ENCODE measurements around the gene VTA1. TPM values are rescaled to one million over a fixed set of nuclear protein-coding genes. Genes with fewer than 3 reads are reported as not detected.
"Not testable (repeated sequence)": the region's sequence is repeated elsewhere in the genome, so short reads cannot be mapped to it uniquely, and the experiment has no call there.

The VTA1 gene
- total RNA-seq, 4 donors from 2014 or later, result 74.4 to 89.3 (median 77.3) TPM

GRCh38 chr6:142184307-142184706 lies 37.2 kb downstream of the VTA1 start:
- H3K27ac ChIP-seq, result no peak overlapping the region
- H3K4me1 ChIP-seq, result peaks cover 3 to 4% of the 10 kb centered on the region in 2 donors
- no peak overlapping the region for H3K4me3 ChIP-seq
- in situ Hi-C loops (cut with MboI; ENCODE audit: low sequenced_read_pairs in 4 of 4), result no loop called here
- TF ChIP-seq POLR2A (IDR thresholded peaks at IDR 0.05) (no peak), CTCF (IDR thresholded peaks at IDR 0.05 in 4 of 5, conservative IDR thresholded peaks at IDR 0.05 in 1 of 5) (no peak)
- ATAC-seq (no peak), DNase-seq (no peak)
- intact Hi-C loops (cut with DNase I; ENCODE audit: low total_unique reads), result no loop called here
- H3K9me3 ChIP-seq, result no peaks in the 10 kb centered on the region
- peaks cover 0 to 3% of the 10 kb centered on the region in 2 donors for H3K36me3 ChIP-seq
- no peaks in the 10 kb centered on the region for H3K27me3 ChIP-seq

GRCh38 chr6:142185641-142186040 lies 38.6 kb downstream of the VTA1 start:
- in situ Hi-C loops (cut with MboI; ENCODE audit: low sequenced_read_pairs in 4 of 4), result no loop called here
- H3K4me3 ChIP-seq, result no peak overlapping the region
- peaks cover 3 to 4% of the 10 kb centered on the region in 2 donors for H3K4me1 ChIP-seq
- TF ChIP-seq POLR2A (IDR thresholded peaks at IDR 0.05) (no peak), CTCF (IDR thresholded peaks at IDR 0.05 in 4 of 5, conservative IDR thresholded peaks at IDR 0.05 in 1 of 5) (no peak)
- no peaks in the 10 kb centered on the region for H3K27me3 ChIP-seq
- intact Hi-C loops (cut with DNase I; ENCODE audit: low total_unique reads), result no loop called here
- H3K27ac ChIP-seq, result no peak overlapping the region
- DNase-seq, result no peak
- ATAC-seq, result no peak
- H3K36me3 ChIP-seq, result peaks cover 0 to 11% of the 10 kb centered on the region in 2 donors
- H3K9me3 ChIP-seq, result no peaks in the 10 kb centered on the region

GRCh38 chr6:142187209-142187608 lies 40.1 kb downstream of the VTA1 start:
- no peak for ATAC-seq
- no peaks in the 10 kb centered on the region for H3K27me3 ChIP-seq
- peak in 1 of 2 donors; percentile 13 for DNase-seq
- in situ Hi-C loops (cut with MboI; ENCODE audit: low sequenced_read_pairs in 4 of 4), result no loop called here
- peaks cover 3 to 4% of the 10 kb centered on the region in 2 donors for H3K4me1 ChIP-seq
- H3K4me3 ChIP-seq, result no peak overlapping the region
- H3K27ac ChIP-seq, result no peak overlapping the region
- TF ChIP-seq POLR2A (IDR thresholded peaks at IDR 0.05), result no peak
- TF ChIP-seq CTCF (IDR thresholded peaks at IDR 0.05 in 4 of 5, conservative IDR thresholded peaks at IDR 0.05 in 1 of 5), result no peak
- intact Hi-C loops (cut with DNase I; ENCODE audit: low total_unique reads), result no loop called here
- H3K36me3 ChIP-seq, result peaks cover 0 to 11% of the 10 kb centered on the region in 2 donors
- no peaks in the 10 kb centered on the region for H3K9me3 ChIP-seq

- ATAC-seq; DNase-seq; intact Hi-C loops (cut with DNase I; ENCODE audit: low total_unique reads): not testable (repeated sequence)
Measured at GRCh38 chr6:142188341-142188740, 41.3 kb downstream of the VTA1 start.

GRCh38 chr6:142189057-142189456 lies 42.0 kb downstream of the VTA1 start:
- no peak overlapping the region for H3K27ac ChIP-seq
- H3K4me3 ChIP-seq, result no peak overlapping the region
- intact Hi-C loops (cut with DNase I; ENCODE audit: low total_unique reads), result no loop called here
- ATAC-seq (no peak), DNase-seq (no peak)
- no peaks in the 10 kb centered on the region for H3K9me3 ChIP-seq
- no peaks in the 10 kb centered on the region for H3K27me3 ChIP-seq
- TF ChIP-seq POLR2A (IDR thresholded peaks at IDR 0.05), result no peak
- H3K4me1 ChIP-seq, result peaks cover 3 to 4% of the 10 kb centered on the region in 2 donors
- peaks cover 0 to 11% of the 10 kb centered on the region in 2 donors for H3K36me3 ChIP-seq
- in situ Hi-C loops (cut with MboI; ENCODE audit: low sequenced_read_pairs in 4 of 4), result no loop called here

More at GRCh38 chr6:142188341-142188740, 41.3 kb downstream of the VTA1 start:
- H3K27me3 ChIP-seq; H3K4me1 ChIP-seq; in situ Hi-C loops (cut with MboI; ENCODE audit: low sequenced_read_pairs in 4 of 4); H3K27ac ChIP-seq; H3K9me3 ChIP-seq; H3K4me3 ChIP-seq: not testable (repeated sequence)
- H3K36me3 ChIP-seq, result peaks cover 0 to 11% of the 10 kb centered on the region in 2 donors

GRCh38 chr6:142192343-142192742 lies 45.3 kb downstream of the VTA1 start:
- intact Hi-C loops (cut with DNase I; ENCODE audit: low total_unique reads) (no loop called here), in situ Hi-C loops (cut with MboI; ENCODE audit: low sequenced_read_pairs in 4 of 4) (no loop called here)
- ATAC-seq (no peak), DNase-seq (no peak)
- peaks cover 2% of the 10 kb centered on the region in 2 donors for H3K4me1 ChIP-seq
- H3K4me3 ChIP-seq, result no peak overlapping the region
- H3K27me3 ChIP-seq, result no peaks in the 10 kb centered on the region
- H3K9me3 ChIP-seq, result no peaks in the 10 kb centered on the region
- no peak overlapping the region for H3K27ac ChIP-seq
- H3K36me3 ChIP-seq, result peaks cover 0 to 11% of the 10 kb centered on the region in 2 donors
- TF ChIP-seq CTCF (IDR thresholded peaks at IDR 0.05 in 4 of 5, conservative IDR thresholded peaks at IDR 0.05 in 1 of 5), result no peak
- TF ChIP-seq POLR2A (IDR thresholded peaks at IDR 0.05), result no peak

Measured in gastrocnemius medialis (tissue), 4 donors.